ENCODE results near the gene TBCEL. TPM values are rescaled to one million over a fixed set of nuclear protein-coding genes. Genes with fewer than 3 reads are reported as not detected.

TBCEL gene
- total RNA-seq, 1 donor from 2014 or later = 31.2 TPM

DNA sequence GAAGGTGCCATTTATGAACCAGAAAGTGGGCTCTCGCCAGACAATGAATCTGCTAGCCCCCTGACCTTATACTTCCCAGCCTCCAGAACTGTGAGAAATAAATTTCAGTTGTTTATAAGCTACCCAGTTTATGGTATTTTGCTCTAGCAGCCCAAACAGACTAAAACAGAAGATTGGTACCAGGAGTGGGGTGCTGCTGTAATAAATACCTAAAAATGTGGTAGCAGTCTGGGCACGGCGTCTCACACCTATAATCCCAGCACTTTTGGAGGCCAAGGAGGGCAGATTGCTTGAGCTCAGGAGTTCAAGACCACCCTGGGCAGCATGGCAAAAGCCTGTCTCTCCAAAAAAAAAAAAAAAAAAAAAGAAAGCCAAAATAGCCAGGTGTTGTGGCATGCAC is 98.4 kb downstream of the TBCEL start:
- TF ChIP-seq, protein P1, sequence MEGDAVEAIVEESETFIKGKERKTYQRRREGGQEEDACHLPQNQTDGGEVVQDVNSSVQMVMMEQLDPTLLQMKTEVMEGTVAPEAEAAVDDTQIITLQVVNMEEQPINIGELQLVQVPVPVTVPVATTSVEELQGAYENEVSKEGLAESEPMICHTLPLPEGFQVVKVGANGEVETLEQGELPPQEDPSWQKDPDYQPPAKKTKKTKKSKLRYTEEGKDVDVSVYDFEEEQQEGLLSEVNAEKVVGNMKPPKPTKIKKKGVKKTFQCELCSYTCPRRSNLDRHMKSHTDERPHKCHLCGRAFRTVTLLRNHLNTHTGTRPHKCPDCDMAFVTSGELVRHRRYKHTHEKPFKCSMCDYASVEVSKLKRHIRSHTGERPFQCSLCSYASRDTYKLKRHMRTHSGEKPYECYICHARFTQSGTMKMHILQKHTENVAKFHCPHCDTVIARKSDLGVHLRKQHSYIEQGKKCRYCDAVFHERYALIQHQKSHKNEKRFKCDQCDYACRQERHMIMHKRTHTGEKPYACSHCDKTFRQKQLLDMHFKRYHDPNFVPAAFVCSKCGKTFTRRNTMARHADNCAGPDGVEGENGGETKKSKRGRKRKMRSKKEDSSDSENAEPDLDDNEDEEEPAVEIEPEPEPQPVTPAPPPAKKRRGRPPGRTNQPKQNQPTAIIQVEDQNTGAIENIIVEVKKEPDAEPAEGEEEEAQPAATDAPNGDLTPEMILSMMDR (IDR thresholded peaks at IDR 0.05; ENCODE audit: unreplicated experiment) = no peak
- H3K27me3 Mint-ChIP-seq (ENCODE audit: unreplicated experiment) = peaks cover under 1% of the 10 kb centered on the region
- DNase-seq (ENCODE audit: low spot score) = no peak
- H3K4me1 Mint-ChIP-seq (ENCODE audit: unreplicated experiment) = peaks cover 12% of the 10 kb centered on the region
- peaks cover 30% of the 10 kb centered on the region for H3K36me3 Mint-ChIP-seq (ENCODE audit: low read depth, unreplicated experiment)
- no peak overlapping the region for H3K4me3 Mint-ChIP-seq (ENCODE audit: unreplicated experiment)
- H3K9me3 Mint-ChIP-seq (ENCODE audit: unreplicated experiment) = peaks cover 10% of the 10 kb centered on the region
- no peak overlapping the region for H3K27ac Mint-ChIP-seq (ENCODE audit: unreplicated experiment)

DNA sequence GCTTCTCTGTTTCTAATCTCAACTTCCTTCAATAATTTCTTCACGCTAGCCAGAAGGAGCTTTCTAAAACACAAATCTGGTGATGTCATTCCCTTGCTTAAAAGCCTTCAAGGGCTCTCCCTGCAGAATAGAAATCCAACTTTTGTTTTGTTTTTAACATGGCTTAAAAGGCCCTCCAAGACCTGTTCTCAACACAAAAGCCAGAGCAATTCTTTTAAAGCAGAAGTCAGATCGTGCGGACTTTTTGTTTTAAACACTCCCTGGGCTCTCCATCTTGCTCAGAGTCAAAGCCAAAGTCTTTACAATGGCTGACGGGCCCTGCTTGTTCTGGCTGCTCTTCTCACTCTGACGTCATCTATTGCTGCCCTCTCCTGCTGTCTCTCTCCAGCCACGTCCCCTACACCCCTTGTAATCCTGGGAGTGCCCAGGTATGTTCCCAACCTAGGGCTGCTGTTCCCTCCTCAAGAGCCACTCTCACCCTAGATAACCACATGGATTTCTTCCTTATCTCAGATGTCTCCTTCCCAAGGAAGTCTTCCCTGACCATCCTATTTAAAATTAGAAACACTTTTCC is 99.7 kb downstream of the TBCEL start:
- no peak overlapping the region for H3K4me3 Mint-ChIP-seq (ENCODE audit: unreplicated experiment)
- no peak overlapping the region for H3K27ac Mint-ChIP-seq (ENCODE audit: unreplicated experiment)
- TF ChIP-seq, protein P1 (IDR thresholded peaks at IDR 0.05; ENCODE audit: unreplicated experiment) = no peak
- H3K36me3 Mint-ChIP-seq (ENCODE audit: low read depth, unreplicated experiment) = peaks cover 30% of the 10 kb centered on the region
- no peak for DNase-seq (ENCODE audit: low spot score)
- H3K9me3 Mint-ChIP-seq (ENCODE audit: unreplicated experiment) = peaks cover 10% of the 10 kb centered on the region
- H3K27me3 Mint-ChIP-seq (ENCODE audit: unreplicated experiment) = peaks cover 5% of the 10 kb centered on the region
- peaks cover 8% of the 10 kb centered on the region for H3K4me1 Mint-ChIP-seq (ENCODE audit: unreplicated experiment)

DNA sequence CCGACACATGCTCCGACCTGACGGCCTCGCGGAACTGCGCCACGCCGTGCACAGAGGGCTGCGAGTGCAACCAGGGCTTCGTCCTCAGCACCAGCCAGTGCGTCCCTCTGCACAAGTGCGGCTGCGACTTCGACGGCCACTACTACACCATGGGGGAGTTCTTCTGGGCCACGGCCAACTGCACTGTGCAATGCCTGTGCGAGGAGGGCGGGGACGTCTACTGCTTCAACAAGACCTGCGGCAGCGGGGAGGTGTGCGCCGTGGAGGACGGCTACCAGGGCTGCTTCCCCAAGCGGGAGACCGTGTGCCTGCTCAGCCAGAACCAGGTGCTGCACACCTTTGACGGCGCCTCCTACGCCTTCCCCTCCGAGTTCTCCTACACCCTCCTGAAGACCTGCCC is 103.9 kb downstream of the TBCEL start:
- TF ChIP-seq, protein P1 (IDR thresholded peaks at IDR 0.05; ENCODE audit: unreplicated experiment) = no peak
- Mint-ChIP-seq H3K4me3 (ENCODE audit: unreplicated experiment) (no peak overlapping the region), H3K36me3 (ENCODE audit: low read depth, unreplicated experiment) (peaks cover 11% of the 10 kb centered on the region), H3K27me3 (ENCODE audit: unreplicated experiment) (peaks cover 5% of the 10 kb centered on the region), H3K4me1 (ENCODE audit: unreplicated experiment) (peaks cover 8% of the 10 kb centered on the region), H3K27ac (ENCODE audit: unreplicated experiment) (no peak overlapping the region), H3K9me3 (ENCODE audit: unreplicated experiment) (peaks cover 10% of the 10 kb centered on the region)
- DNase-seq (ENCODE audit: low spot score) = no peak

DNA sequence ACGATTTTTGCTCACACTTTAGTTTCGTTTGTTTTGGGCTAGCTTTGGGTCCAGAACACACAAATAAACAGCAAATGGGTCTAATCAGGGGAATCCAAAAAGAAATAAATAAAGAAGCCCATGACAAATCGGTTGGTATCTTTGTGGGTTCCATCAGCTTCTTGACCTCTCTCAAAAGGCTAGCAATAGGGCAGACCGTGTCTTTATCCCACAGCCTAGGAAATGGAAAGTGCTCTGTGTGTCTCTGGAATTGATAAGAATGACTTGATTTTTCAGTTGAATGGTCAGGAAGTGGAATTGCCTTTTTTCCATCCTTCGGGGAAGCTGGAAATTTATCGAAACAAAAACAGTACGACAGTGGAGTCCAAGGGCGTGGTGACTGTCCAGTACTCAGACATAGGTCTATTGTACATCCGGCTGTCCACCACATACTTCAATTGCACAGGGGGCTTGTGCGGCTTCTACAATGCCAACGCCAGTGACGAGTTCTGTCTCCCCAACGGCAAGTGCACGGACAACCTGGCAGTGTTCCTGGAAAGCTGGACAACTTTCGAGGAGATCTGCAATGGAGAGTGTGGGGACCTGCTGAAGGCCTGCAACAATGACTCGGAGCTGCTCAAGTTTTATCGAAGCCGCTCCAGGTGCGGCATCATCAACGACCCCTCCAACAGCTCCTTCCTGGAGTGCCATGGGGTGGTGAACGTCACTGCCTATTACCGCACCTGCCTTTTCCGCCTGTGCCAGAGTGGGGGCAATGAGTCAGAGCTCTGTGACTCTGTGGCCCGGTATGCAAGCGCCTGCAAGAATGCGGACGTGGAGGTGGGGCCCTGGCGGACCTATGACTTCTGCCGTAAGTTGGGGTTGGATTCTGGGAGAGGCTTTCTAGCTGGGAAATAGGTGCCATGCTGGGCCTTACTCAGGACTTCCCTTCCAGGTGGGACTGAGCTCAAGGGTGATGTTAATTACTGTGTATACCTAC is 105.7 kb downstream of the TBCEL start:
- TF ChIP-seq, protein P1 (IDR thresholded peaks at IDR 0.05; ENCODE audit: unreplicated experiment) = no peak
- H3K27me3 Mint-ChIP-seq (ENCODE audit: unreplicated experiment) = peaks cover 5% of the 10 kb centered on the region
- no peak overlapping the region for H3K27ac Mint-ChIP-seq (ENCODE audit: unreplicated experiment)
- no peaks in the 10 kb centered on the region for H3K9me3 Mint-ChIP-seq (ENCODE audit: unreplicated experiment)
- no peak for DNase-seq (ENCODE audit: low spot score)
- peaks cover 1% of the 10 kb centered on the region for H3K4me1 Mint-ChIP-seq (ENCODE audit: unreplicated experiment)
- no peaks in the 10 kb centered on the region for H3K36me3 Mint-ChIP-seq (ENCODE audit: low read depth, unreplicated experiment)
- H3K4me3 Mint-ChIP-seq (ENCODE audit: unreplicated experiment) = no peak overlapping the region

DNA sequence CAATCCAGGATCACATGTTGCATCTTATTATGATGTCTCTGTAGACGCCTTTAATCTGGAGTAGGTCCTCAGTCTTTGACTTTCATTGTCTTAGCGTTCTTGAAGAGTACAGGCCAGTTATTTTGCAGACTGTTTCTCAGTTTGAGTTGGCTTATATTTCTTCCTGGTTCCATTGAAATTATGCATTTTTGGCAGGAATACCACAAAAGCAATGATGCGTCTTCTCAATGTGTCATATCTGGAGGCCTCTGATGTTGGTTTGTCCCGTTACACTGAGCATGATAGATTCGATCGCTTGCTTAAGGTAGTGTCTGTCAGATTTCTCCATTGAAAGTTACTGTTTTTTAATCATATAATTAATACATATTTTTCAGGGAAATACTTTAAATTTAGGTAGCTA is 107.8 kb downstream of the TBCEL start:
- no peak overlapping the region for H3K27ac Mint-ChIP-seq (ENCODE audit: unreplicated experiment)
- no peaks in the 10 kb centered on the region for H3K36me3 Mint-ChIP-seq (ENCODE audit: low read depth, unreplicated experiment)
- no peak for DNase-seq (ENCODE audit: low spot score)
- no peaks in the 10 kb centered on the region for H3K4me1 Mint-ChIP-seq (ENCODE audit: unreplicated experiment)
- no peak overlapping the region for H3K4me3 Mint-ChIP-seq (ENCODE audit: unreplicated experiment)
- H3K27me3 Mint-ChIP-seq (ENCODE audit: unreplicated experiment) = peaks cover 5% of the 10 kb centered on the region
- TF ChIP-seq, protein P1 (IDR thresholded peaks at IDR 0.05; ENCODE audit: unreplicated experiment) = no peak
- H3K9me3 Mint-ChIP-seq (ENCODE audit: unreplicated experiment) = no peaks in the 10 kb centered on the region
